GM19455 (cell line): ENCODE data around the gene VSTM4.

Experiments used
- ATAC-seq: cut with Tn5 transposase; IDR thresholded peaks from one replicate; pipeline ENCODE4 v1.9.1; 2021; ENCODE audit not compliant: unreplicated experiment

VSTM4 gene

GRCh38 chr10:49115015-49115795 is at the start of gene VSTM4:
TSS of gene VSTM4 (minus strand) at chr10:49115522. CDS start at chr10:49115485, 37 bp downstream.
- no peak for ATAC-seq

GRCh38 chr10:49164559-49165188 is 49.4 kb upstream of the VSTM4 start:
- peak; percentile 92 for ATAC-seq

GRCh38 chr10:49163741-49164140 is 48.4 kb upstream of the VSTM4 start:
- ATAC-seq, result no peak

- no peak for ATAC-seq
These were observed 47.5 kb upstream of the VSTM4 start for GRCh38 chr10:49162761-49163310.

- no peak for ATAC-seq
These were observed 46.7 kb upstream of the VSTM4 start for GRCh38 chr10:49162063-49162462.

- no peak for ATAC-seq
These were observed 46.2 kb upstream of the VSTM4 start for GRCh38 chr10:49161411-49161997.

- no peak for ATAC-seq
These were observed 45.5 kb upstream of the VSTM4 start for GRCh38 chr10:49160814-49161213.

GRCh38 chr10:49160110-49160509 is 44.8 kb upstream of the VSTM4 start:
- ATAC-seq, result no peak

GRCh38 chr10:49158915-49159314 is 43.6 kb upstream of the VSTM4 start:
- ATAC-seq, result no peak

- no peak for ATAC-seq
These were observed 43.1 kb upstream of the VSTM4 start for GRCh38 chr10:49158404-49158803.

GRCh38 chr10:49157229-49157628 is 41.9 kb upstream of the VSTM4 start:
- no peak for ATAC-seq

GRCh38 chr10:49154641-49155040 is 39.3 kb upstream of the VSTM4 start:
- no peak for ATAC-seq

GRCh38 chr10:49153971-49154370 is 38.6 kb upstream of the VSTM4 start:
- no peak for ATAC-seq

GRCh38 chr10:49153115-49153514 is 37.8 kb upstream of the VSTM4 start:
- no peak for ATAC-seq

- no peak for ATAC-seq
These were observed 37.3 kb upstream of the VSTM4 start for GRCh38 chr10:49152663-49153062.

GRCh38 chr10:49152037-49152436 is 36.7 kb upstream of the VSTM4 start:
- no peak for ATAC-seq

GRCh38 chr10:49151481-49151880 is 36.2 kb upstream of the VSTM4 start:
- ATAC-seq, result no peak

GRCh38 chr10:49151025-49151445 is 35.7 kb upstream of the VSTM4 start:
- no peak for ATAC-seq

- no peak for ATAC-seq
These were observed 35.1 kb upstream of the VSTM4 start for GRCh38 chr10:49150426-49150825.

GRCh38 chr10:49149881-49150280 is 34.6 kb upstream of the VSTM4 start:
- no peak for ATAC-seq

- no peak for ATAC-seq
These were observed 28.9 kb upstream of the VSTM4 start for GRCh38 chr10:49144058-49144720.
